OCI-M2 (cell line): ENCODE measurements around the gene FMNL3.
"Not testable (repeated sequence)": the region's sequence is repeated elsewhere in the genome, so short reads cannot be mapped to it uniquely, and the experiment has no call there.

Experiments
- DNase-seq: peaks from one replicate; lab custom pipeline; 2025; ENCODE audit not compliant: unreplicated experiment; lab: John Stamatoyannopoulos, UW

The FMNL3 gene

GRCh38 chr12:49610785-49611184, 96.4 kb downstream of the FMNL3 start:
- not testable (repeated sequence) for DNase-seq

GRCh38 chr12:49609875-49610154, 97.4 kb downstream of the FMNL3 start:
- no peak for DNase-seq

- DNase-seq = no peak
These were observed 97.9 kb downstream of the FMNL3 start for GRCh38 chr12:49609059-49609874.

GRCh38 chr12:49605539-49605938, 101.7 kb downstream of the FMNL3 start, which contains the start of gene FAM186B:
TSS of gene FAM186B (minus strand) at chr12:49605639. CDS start at chr12:49605477, 162 bp downstream.
- DNase-seq = not testable (repeated sequence)

GRCh38 chr12:49604856-49605255, 102.3 kb downstream of the FMNL3 start:
- DNase-seq = no peak

- no peak for DNase-seq
These were observed 103.5 kb downstream of the FMNL3 start for GRCh38 chr12:49603721-49604120.

- DNase-seq = no peak
These were observed 107.2 kb downstream of the FMNL3 start for GRCh38 chr12:49599961-49600360.

- no peak for DNase-seq
These were observed 108.7 kb downstream of the FMNL3 start for GRCh38 chr12:49598527-49598926.

- DNase-seq = no peak
These were observed 118.3 kb downstream of the FMNL3 start for GRCh38 chr12:49588721-49589516.

GRCh38 chr12:49588281-49588680, 118.9 kb downstream of the FMNL3 start:
- no peak for DNase-seq

GRCh38 chr12:49587174-49587908, 119.9 kb downstream of the FMNL3 start:
- no peak for DNase-seq
